ENCODE measurements around the gene SPART. TPM values are rescaled to one million over a fixed set of nuclear protein-coding genes. Genes with fewer than 3 reads are reported as not detected.

Gene SPART
- total RNA-seq, 1 experiment from 2014 or later: 60.6 TPM

GRCh38 chr13:36374063-36374462 lies 27.9 kb upstream of the SPART start:
- peaks cover 0 to 2% of the 10 kb centered on the region in 2 experiments; a peak in 2 of 5 replicates for H3K9me3 Mint-ChIP-seq
- no peak overlapping the region for H2BK12ac ChIP-seq (ENCODE audit: insufficient read length, low read depth, low read length)
- DNase-seq: no peak
- H4K20me1 ChIP-seq (ENCODE audit: control insufficient read depth, insufficient read depth, insufficient read length): no peaks in the 10 kb centered on the region
- H3K36me3 Mint-ChIP-seq (ENCODE audit: insufficient read depth in 1 of 3, low read depth in 3 of 3): peaks cover 0 to 4% (median 0%) of the 10 kb centered on the region in 3 experiments; a peak in 1 of 7 replicates
- no peak overlapping the region for H3K56ac ChIP-seq (ENCODE audit: insufficient read length, low read depth, low read length)
- no peak overlapping the region for H3K4ac ChIP-seq (ENCODE audit: low read depth, low read length)
- no peak overlapping the region for H3K23ac ChIP-seq (ENCODE audit: insufficient read length, low read depth, low read length)
- H3K79me2 ChIP-seq (ENCODE audit: insufficient read depth, low read length): no peaks in the 10 kb centered on the region
- WGBS (ENCODE audit: extremely low coverage, insufficient read length, low lambda C conversion rate): no CpG with 5 or more reads among the region's 2 CpGs
- H3K9ac ChIP-seq (ENCODE audit: extremely low read depth, insufficient read length, low read length): no peak overlapping the region
- H2BK15ac ChIP-seq (ENCODE audit: low read depth, low read length): no peak overlapping the region
- H3K14ac ChIP-seq (ENCODE audit: insufficient read depth, low read length): no peak overlapping the region
- H3K79me1 ChIP-seq (ENCODE audit: insufficient read depth, low read depth, low read length, poor library complexity, severe bottlenecking): no peaks in the 10 kb centered on the region
- H3K27me3 ChIP-seq (ENCODE audit: insufficient read depth, low read length): no peaks in the 10 kb centered on the region
- H2BK5ac ChIP-seq (ENCODE audit: insufficient read length, low read length): no peak overlapping the region
- TF ChIP-seq, protein P1, sequence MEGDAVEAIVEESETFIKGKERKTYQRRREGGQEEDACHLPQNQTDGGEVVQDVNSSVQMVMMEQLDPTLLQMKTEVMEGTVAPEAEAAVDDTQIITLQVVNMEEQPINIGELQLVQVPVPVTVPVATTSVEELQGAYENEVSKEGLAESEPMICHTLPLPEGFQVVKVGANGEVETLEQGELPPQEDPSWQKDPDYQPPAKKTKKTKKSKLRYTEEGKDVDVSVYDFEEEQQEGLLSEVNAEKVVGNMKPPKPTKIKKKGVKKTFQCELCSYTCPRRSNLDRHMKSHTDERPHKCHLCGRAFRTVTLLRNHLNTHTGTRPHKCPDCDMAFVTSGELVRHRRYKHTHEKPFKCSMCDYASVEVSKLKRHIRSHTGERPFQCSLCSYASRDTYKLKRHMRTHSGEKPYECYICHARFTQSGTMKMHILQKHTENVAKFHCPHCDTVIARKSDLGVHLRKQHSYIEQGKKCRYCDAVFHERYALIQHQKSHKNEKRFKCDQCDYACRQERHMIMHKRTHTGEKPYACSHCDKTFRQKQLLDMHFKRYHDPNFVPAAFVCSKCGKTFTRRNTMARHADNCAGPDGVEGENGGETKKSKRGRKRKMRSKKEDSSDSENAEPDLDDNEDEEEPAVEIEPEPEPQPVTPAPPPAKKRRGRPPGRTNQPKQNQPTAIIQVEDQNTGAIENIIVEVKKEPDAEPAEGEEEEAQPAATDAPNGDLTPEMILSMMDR (conservative IDR thresholded peaks at IDR 0.05): no peak
- no peak overlapping the region for H2AFZ ChIP-seq (ENCODE audit: low read length)
- H3K4me3 Mint-ChIP-seq: no peak overlapping the region
- H2AK5ac ChIP-seq (ENCODE audit: insufficient read length, low read length): no peak overlapping the region
- H2BK20ac ChIP-seq (ENCODE audit: low read depth, low read length, poor library complexity, severe bottlenecking): no peak overlapping the region
- no peak overlapping the region for H3K27ac ChIP-seq (ENCODE audit: insufficient read length, low read depth, low read length)
- H4K5ac ChIP-seq (ENCODE audit: insufficient read length, low read depth, low read length): no peak overlapping the region
- H3K18ac ChIP-seq (ENCODE audit: insufficient read length, low read depth, low read length): no peak overlapping the region
- no peak overlapping the region for H2BK120ac ChIP-seq (ENCODE audit: low read depth, low read length, poor library complexity, severe bottlenecking)
- H3T11ph ChIP-seq (ENCODE audit: low read length): no peak overlapping the region
- no peak overlapping the region for H4K91ac ChIP-seq (ENCODE audit: insufficient read length, low read depth, low read length)
- H3K4me2 ChIP-seq (ENCODE audit: insufficient read depth, insufficient read length, low read length): no peak overlapping the region
- no peaks in the 10 kb centered on the region for H3K4me1 ChIP-seq (ENCODE audit: insufficient read depth, low read length)
- H3K27me3 Mint-ChIP-seq (ENCODE audit: low read depth): no peaks in the 10 kb centered on the region
- H3K23me2 ChIP-seq (ENCODE audit: insufficient read length, low read depth, low read length, poor library complexity, severe bottlenecking): no peaks in the 10 kb centered on the region
- H3K4me1 Mint-ChIP-seq: peaks cover 0 to 3% of the 10 kb centered on the region in 2 experiments; a peak in 2 of 4 replicates
- no peak overlapping the region for H3K27ac Mint-ChIP-seq
- H3K9me3 ChIP-seq (ENCODE audit: control insufficient read depth, low read depth, low read length): no peaks in the 10 kb centered on the region
- H4K8ac ChIP-seq (replicated peaks; ENCODE audit: insufficient read length, low read depth, low read length): no peak overlapping the region

All from H9 (cell line).